A549 (cell line): ENCODE measurements around the gene NPW. TPM values are rescaled to one million over a fixed set of nuclear protein-coding genes. Genes with fewer than 3 reads are reported as not detected.

Experiments used
- CBX8 ChIP-seq: fragments of 200-600 bp; sonication (generic); IDR thresholded peaks from 2 replicates; pipeline ENCODE4 v1.6.1; 2016
- CEBPB ChIP-seq, 2 experiments: fragments of >200 bp in 1 of 2; sonication (Bioruptor Twin) in 1 of 2; formaldehyde crosslinking in 1 of 2; IDR thresholded peaks; 2 replicates each; pipeline ENCODE4 v1.6.1; 2012 to 2016
- CHD4 ChIP-seq: fragments of 200-600 bp; sonication (generic); IDR thresholded peaks from 2 replicates; pipeline ENCODE4 v1.6.1; 2016; ENCODE audit warnings: antibody characterized with exemption, mild to moderate bottlenecking, borderline replicate concordance
- E2F6 ChIP-seq: IDR thresholded peaks from 2 replicates; pipeline ENCODE4 v1.6.1; 2012; ENCODE audit warnings: low read depth, borderline replicate concordance
- ELK1 ChIP-seq: fragments of 150-350 bp; IDR thresholded peaks from 2 replicates; pipeline ENCODE4 v1.6.1; 2014; ENCODE audit warnings: low read depth, mild to moderate bottlenecking, low read length
- ESRRA ChIP-seq: fragments of 150-350 bp; IDR thresholded peaks from 2 replicates; pipeline ENCODE4 v1.6.1; 2014; ENCODE audit warnings: mild to moderate bottlenecking, low read length, borderline replicate concordance
- FOSB ChIP-seq: fragments of 250-450 bp; sonication (Bioruptor Pico); IDR thresholded peaks from 2 replicates; pipeline ENCODE4 v1.5.0; 2020; ENCODE audit warnings: mild to moderate bottlenecking, moderate library complexity
- FOSL2 ChIP-seq, 2 experiments: fragments of 450-650 bp in 1 of 2; fragments of >200 bp in 1 of 2; sonication (Bioruptor Twin) in 1 of 2; formaldehyde crosslinking; IDR thresholded peaks; 2 replicates each; pipeline versions ENCODE4 v1.5.0 to v1.6.1; 2016 to 2020; ENCODE audit warnings: mild to moderate bottlenecking in 1 of 2, moderate library complexity in 1 of 2
- FOXS1 ChIP-seq: fragments of 250-450 bp; sonication (Bioruptor Pico); IDR thresholded peaks from 2 replicates; pipeline ENCODE4 v1.5.0; 2020; ENCODE audit warnings: mild to moderate bottlenecking, moderate library complexity
- GATA3 ChIP-seq: IDR thresholded peaks from 2 replicates; pipeline ENCODE4 v1.6.1; 2012; ENCODE audit warnings: borderline replicate concordance
- HDAC2 ChIP-seq: fragments of 200-600 bp; sonication (generic); IDR thresholded peaks from 2 replicates; pipeline ENCODE4 v1.6.1; 2016
- HES2 ChIP-seq: fragments of >200 bp; sonication (Bioruptor Twin); formaldehyde crosslinking; IDR thresholded peaks from 2 replicates; pipeline ENCODE4 v1.6.1; 2016
- HOXA7 ChIP-seq: fragments of 250-450 bp; sonication (Bioruptor Pico); IDR thresholded peaks from 2 replicates; pipeline ENCODE4 v1.5.0; 2020; ENCODE audit warnings: mild to moderate bottlenecking, moderate library complexity
- HOXB13 ChIP-seq: fragments of 250-450 bp; sonication (Bioruptor Pico); IDR thresholded peaks from 2 replicates; pipeline ENCODE4 v1.5.0; 2020; ENCODE audit warnings: low read depth, mild to moderate bottlenecking, moderate library complexity
- HOXB5 ChIP-seq: fragments of 250-450 bp; sonication (Bioruptor Pico); IDR thresholded peaks from 2 replicates; pipeline ENCODE4 v1.5.0; 2020; ENCODE audit warnings: mild to moderate bottlenecking, moderate library complexity
- JUNB ChIP-seq: fragments of >200 bp; sonication (Bioruptor Twin); formaldehyde crosslinking; IDR thresholded peaks from 2 replicates; pipeline ENCODE4 v1.6.1; 2016
- KDM5A ChIP-seq: fragments of 200-600 bp; sonication (generic); IDR thresholded peaks from 2 replicates; pipeline ENCODE4 v1.6.1; 2016; ENCODE audit warnings: antibody characterized with exemption, mild to moderate bottlenecking
- MAFK ChIP-seq: fragments of 450-650 bp; IDR thresholded peaks from 2 replicates; pipeline ENCODE4 v1.6.1; 2014; ENCODE audit not compliant: partially characterized antibody
- MAZ ChIP-seq: fragments of 150-350 bp; IDR thresholded peaks from 2 replicates; pipeline ENCODE4 v1.6.1; 2014; ENCODE audit warnings: antibody characterized with exemption, low read depth, low read length, borderline replicate concordance
- NPAS2 ChIP-seq: fragments of 250-450 bp; sonication (Bioruptor Pico); IDR thresholded peaks from 2 replicates; pipeline ENCODE4 v1.8.0; 2022; ENCODE audit warnings: mild to moderate bottlenecking, moderate library complexity, borderline replicate concordance
- POLR2AphosphoS2 ChIP-seq: conservative IDR thresholded peaks from 2 replicates; pipeline ENCODE4 v1.6.1; 2012; ENCODE audit warnings: low read length, improper control_type of control experiment, inconsistent platforms
- RFX5 ChIP-seq: fragments of 450-650 bp; IDR thresholded peaks from 2 replicates; pipeline ENCODE4 v1.7.1; 2014; ENCODE audit warnings: antibody characterized with exemption, mild to moderate bottlenecking, moderate library complexity
- RNF2 ChIP-seq: fragments of 200-600 bp; sonication (generic); IDR thresholded peaks from 2 replicates; pipeline ENCODE4 v1.6.1; 2016; ENCODE audit warnings: low read depth, mild to moderate bottlenecking, antibody characterized with exemption, moderate library complexity, borderline replicate concordance
- TP53 ChIP-seq: fragments of 250-450 bp; sonication (Bioruptor Pico); IDR thresholded peaks from 2 replicates; pipeline ENCODE4 v1.5.0; 2021; ENCODE audit warnings: mild to moderate bottlenecking, moderate library complexity
- ZC3H11A ChIP-seq: fragments of 450-650 bp; IDR thresholded peaks from 2 replicates; pipeline ENCODE4 v1.6.1; 2014; ENCODE audit warnings: antibody characterized with exemption, mild to moderate bottlenecking
- ZSCAN20 ChIP-seq: fragments of 250-450 bp; sonication (Bioruptor Pico); IDR thresholded peaks from 2 replicates; pipeline ENCODE4 v1.8.0; 2022; ENCODE audit warnings: mild to moderate bottlenecking, moderate library complexity
- polyA plus RNA-seq, 4 experiments: library from polyadenylated mRNA; depleted of rRNA in 3 of 4; stranded (reverse); fragments of >200 nt; fragmentation: RNase III in 1 of 4; extraction: RNeasy Plus Mini Kit Qiagen cat#74134 plus additional on column Dnase treatment in 1 of 4; gene quantifications; 2 replicates in 3 of 4; 3 replicates in 1 of 4; pipeline ENCODE4 v1.2.3, GENCODE V29; 2011 to 2017
- TF ChIP-seq, protein P1 (sequence below): fragments of 250-450 bp; sonication (Bioruptor Pico); IDR thresholded peaks from 2 replicates; pipeline ENCODE4 v1.5.0; 2021; ENCODE audit warnings: mild to moderate bottlenecking, moderate library complexity, borderline replicate concordance

Gene NPW
- polyA plus RNA-seq, 2 of the 4 experiments (the other 2 are of a cell fraction): 0.26 to 1.0 TPM

DNA sequence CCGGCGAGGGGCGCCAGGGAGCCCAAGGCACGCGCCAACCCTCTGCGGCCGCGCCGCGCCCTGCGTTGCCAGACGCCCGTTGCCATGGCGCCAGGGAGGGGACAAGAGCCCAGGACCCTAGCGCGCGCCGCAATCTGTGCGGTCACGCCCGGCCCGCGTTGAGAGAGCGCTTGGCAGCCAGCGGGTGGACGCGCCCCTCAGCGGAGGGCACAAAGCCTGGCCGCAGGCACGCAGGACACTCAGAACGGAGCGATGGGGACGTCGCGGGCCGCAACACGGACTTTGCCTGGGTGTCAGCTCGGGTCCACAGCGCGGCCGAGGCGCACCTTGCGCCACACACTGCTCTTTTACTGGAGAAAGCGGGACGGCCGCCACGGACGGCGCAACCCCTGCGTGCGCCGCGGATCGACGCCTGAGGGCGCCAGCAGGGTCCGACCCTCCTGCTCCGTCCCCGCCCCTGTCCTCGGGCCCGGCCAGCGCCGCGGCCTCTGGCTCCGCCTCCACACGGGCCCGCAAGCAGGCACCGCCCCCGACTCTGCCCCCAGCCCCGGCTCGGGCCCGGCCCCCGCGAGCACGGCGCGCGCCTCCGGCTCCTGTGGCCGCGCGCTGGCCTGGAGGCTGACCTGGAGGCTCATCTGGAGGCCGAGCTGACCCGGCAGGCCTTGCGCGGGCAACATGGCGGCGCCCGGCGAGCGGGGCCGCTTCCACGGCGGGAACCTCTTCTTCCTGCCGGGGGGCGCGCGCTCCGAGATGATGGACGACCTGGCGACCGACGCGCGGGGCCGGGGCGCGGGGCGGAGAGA lies 35.8 kb upstream of the NPW start, which contains the start of gene GFER (continued):
- TF ChIP-seq RNF2 (peak; percentile 66; the same call in 1 of the 2 replicates), HES2 (no peak), JUNB (no peak), CBX8 (no peak), POLR2AphosphoS2 (no peak), FOXS1 (CRISPR knock-in tag) (no peak), RFX5 (0 out of 2 replicates have a peak, but pooled peaks have one; percentile 17), HOXA7 (CRISPR knock-in tag) (no peak), CHD4 (no peak), HDAC2 (no peak), CEBPB (IDR thresholded peaks at IDR 0.05) (no peak; a peak in 1 of 4 replicates), FOSL2 (IDR thresholded peaks at IDR 0.05) (no peak), FOSL2 (CRISPR knock-in tag; IDR thresholded peaks at IDR 0.05) (peak; percentile 18; the same call in 1 of the 2 replicates), ZSCAN20 (CRISPR knock-in tag) (no peak; the same call in 1 of the 2 replicates), TP53 (CRISPR knock-in tag) (0 out of 2 replicates have a peak, but pooled peaks have one; percentile 54), HOXB5 (peak; percentile 90), NPAS2 (CRISPR knock-in tag) (peak; percentile 48; the same call in 1 of the 2 replicates), ELK1 (no peak), E2F6 (0 out of 2 replicates have a peak, but pooled peaks have one; percentile 68), MAZ (peak; percentile 46; the same call in 1 of the 2 replicates), ZC3H11A (no peak), FOSB (no peak), GATA3 (0 out of 2 replicates have a peak, but pooled peaks have one; percentile 6), HOXB13 (CRISPR knock-in tag) (peak; percentile 66; the same call in 1 of the 2 replicates), ESRRA (no peak), KDM5A (peak; percentile 96), MAFK (no peak)
- TF ChIP-seq, protein P1, sequence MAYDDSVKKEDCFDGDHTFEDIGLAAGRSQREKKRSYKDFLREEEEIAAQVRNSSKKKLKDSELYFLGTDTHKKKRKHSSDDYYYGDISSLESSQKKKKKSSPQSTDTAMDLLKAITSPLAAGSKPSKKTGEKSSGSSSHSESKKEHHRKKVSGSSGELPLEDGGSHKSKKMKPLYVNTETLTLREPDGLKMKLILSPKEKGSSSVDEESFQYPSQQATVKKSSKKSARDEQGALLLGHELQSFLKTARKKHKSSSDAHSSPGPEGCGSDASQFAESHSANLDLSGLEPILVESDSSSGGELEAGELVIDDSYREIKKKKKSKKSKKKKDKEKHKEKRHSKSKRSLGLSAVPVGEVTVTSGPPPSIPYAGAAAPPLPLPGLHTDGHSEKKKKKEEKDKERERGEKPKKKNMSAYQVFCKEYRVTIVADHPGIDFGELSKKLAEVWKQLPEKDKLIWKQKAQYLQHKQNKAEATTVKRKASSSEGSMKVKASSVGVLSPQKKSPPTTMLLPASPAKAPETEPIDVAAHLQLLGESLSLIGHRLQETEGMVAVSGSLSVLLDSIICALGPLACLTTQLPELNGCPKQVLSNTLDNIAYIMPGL: no peak
- TF ChIP-seq, all 56 proteins: peak for 24
